HG03045 (cell line): ENCODE measurements around the gene PAK6.

Experiments
- ATAC-seq: cut with Tn5 transposase; IDR thresholded peaks from one replicate; pipeline ENCODE4 v1.9.1; 2021; ENCODE audit warnings: mild to moderate bottlenecking, moderate library complexity; ENCODE audit not compliant: unreplicated experiment

Gene PAK6

DNA sequence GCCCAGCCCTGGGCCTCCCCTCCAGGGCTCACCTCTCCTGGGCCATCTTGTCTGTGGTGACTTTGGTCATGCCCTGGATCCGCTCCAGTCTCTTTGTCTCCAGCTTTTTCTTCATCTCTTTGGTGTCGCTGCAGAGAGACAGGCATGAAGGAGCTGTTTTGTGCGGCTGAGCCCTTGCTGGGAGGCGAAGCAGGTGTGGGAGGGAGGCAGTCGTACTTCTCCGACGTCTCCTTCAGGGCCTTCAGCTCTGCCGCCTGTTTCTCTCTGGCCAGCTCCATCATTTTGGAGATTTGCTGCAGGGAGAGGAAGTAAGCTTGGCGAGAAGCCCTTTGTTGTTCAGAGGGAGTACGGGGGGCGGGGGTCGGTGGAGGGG, 51.7 kb downstream of the PAK6 start:
- no peak for ATAC-seq

DNA sequence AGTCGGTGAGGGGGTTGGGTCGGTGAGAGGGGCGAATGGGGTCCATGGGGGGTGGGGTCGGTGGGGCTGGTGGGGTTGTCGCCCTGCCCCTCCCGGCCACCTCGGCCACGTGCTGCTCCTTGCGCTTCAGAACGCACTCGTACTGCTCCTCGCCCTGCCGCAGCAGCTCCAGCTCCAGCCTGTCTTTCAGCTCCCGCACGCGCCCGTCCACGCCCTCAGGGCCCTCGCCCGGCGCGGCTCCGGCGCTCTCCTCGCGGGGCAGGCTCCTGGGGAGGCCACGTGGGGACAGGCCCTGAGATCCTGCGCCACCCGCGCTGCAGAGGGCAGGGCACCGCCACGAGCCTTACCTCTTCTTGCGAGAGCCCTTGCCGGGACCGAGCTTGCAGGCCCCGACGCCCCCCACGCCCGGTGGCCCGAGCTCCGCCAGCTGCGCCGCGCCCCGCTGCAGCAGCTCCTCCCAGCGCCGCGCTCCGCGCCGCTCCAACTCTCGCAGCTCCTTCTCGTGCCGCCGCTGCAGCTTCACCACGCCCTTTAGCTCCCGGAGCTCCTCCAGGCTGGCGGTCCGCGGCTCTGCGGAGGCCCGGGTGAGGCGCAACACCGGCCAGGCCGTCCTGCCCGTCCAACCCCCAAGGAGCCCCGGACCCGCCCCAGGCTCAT, 52.2 kb downstream of the PAK6 start:
- no peak for ATAC-seq

DNA sequence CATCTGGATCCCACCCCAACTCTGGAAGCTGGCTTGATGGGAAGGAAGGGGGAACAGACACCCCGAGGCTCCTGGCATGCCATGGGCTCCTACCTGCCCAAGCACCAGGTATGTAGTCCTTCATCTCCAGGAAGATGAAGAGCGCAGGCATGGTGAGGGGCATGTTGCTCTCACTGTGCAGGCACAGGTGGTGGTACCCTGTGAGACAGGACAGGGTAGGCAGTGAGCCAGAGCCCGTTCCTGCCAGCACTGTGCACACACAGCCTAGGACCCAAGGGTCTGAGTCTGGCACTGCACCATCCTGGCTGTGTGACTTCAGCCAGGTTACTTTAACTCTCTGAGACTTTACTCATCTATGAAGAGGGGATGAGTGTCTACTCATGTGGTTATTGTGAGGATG, 53.4 kb downstream of the PAK6 start:
- no peak for ATAC-seq

DNA sequence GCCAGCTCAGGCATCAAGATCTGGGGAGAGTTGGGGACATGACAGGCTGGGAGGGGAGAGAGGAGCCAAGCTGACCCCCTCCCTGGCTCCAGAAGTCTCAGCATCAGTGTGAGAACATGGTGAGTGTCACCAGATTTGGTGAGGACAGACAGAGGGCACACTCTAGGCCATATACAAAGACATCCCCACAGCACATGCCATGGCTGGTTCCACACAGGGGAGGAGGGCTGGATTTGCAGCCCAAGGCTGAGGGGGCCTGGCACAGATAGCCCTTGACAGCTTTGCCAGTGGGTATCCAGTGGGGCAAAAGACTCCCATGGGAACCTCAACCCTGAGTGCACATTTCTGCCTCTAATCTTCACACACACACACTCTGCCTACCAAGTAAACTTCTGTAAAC, 54.1 kb downstream of the PAK6 start:
- ATAC-seq, result no peak

DNA sequence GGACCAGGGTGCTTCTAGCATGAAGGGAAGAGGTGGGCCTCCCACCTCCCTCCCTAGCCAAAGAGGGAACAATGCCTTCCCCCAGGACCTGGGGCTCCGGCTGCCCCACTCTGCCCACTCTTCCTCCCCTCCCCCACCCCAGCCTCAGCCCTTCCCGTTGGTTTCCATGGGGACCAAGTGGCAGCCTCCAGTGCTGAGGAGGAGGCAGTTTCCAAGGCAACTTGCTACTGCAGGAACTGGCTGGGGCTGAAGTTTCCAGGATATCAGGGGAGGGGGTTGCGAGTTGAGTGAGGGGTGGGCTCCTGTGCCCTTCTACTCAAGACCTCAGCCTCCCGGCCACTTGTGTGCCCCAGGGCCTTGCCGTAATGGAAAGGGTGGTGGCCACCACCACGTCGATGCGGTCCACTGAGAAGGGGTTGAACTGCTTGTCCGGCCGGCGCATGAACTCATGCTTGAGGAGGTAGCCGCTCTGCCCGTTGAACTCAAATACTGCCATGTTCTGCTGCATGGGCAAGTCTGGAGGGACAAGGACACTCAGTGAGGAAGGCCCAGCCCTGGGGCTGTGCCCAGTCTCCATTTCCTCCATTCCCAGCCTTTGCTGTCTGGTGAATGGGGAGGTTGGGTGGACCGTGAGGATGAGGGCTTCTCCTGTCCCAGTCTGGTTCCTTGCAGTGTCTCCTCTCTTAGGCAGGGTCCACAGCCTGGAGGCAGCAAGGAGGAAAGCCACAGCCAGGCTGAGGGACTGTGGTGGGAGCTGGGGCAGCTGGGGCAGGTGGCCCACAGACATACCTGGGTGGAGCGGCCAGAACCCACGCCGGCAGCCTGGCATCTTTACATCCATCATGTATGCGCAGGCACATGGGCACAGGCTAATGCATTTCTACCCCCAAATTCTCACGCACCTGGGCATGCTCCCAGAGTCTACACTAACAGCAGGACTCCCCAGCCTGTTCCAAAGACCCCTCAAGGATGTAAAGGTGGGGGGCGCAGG, 55.3 kb downstream of the PAK6 start:
- ATAC-seq, result no peak

DNA sequence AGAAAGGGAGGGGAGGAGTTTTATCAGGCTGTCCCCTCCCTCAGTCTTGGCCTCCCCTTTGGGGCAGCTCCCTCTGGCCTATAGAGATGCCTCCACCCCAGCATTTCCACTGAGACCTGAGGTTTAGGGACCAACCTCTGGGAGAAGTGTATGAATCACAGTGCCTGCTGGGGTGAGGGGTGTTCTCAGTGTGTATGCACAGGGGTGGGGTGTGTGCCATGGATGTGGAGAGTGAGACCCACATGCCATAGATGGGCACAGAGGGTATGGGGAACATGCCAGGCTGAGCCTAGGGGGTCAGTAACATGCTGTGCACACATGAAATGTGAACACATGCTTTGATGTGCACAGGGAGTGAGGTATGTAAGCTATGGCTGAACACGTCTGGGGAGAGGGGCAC, 56.4 kb downstream of the PAK6 start:
- no peak for ATAC-seq

DNA sequence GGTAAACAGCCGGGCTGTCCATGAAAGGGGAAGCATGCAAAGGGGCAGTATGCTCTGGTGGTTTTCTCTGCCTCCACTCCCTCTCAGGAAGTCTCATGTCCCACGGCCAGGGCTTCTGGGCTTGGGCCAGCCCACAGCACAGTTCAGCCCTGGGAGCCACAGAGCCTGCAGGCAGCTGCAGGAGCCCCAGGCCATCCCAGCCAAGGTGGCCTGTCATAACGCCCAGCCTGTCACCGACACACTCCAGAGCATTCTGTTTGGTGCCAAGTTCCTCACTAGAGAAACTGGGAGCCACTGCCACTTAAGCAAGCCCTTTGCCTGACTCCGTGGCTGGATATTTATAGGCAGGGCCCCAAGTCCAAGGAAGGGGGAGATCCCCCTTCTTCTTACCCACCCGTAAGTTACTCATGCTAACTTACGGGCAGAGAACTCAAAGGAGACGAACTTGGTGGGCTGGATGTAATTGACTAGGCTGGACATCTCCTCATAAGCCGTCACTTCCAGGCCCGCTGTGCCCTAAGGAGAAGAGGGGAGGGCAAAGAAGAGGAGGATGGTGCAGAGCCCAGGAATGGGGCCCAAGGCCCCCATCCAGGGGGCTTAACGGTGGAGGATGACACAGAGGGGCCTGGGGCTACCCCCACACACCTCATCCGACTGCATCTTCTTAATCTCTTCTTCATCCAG, 57.2 kb downstream of the PAK6 start:
- ATAC-seq, result no peak

DNA sequence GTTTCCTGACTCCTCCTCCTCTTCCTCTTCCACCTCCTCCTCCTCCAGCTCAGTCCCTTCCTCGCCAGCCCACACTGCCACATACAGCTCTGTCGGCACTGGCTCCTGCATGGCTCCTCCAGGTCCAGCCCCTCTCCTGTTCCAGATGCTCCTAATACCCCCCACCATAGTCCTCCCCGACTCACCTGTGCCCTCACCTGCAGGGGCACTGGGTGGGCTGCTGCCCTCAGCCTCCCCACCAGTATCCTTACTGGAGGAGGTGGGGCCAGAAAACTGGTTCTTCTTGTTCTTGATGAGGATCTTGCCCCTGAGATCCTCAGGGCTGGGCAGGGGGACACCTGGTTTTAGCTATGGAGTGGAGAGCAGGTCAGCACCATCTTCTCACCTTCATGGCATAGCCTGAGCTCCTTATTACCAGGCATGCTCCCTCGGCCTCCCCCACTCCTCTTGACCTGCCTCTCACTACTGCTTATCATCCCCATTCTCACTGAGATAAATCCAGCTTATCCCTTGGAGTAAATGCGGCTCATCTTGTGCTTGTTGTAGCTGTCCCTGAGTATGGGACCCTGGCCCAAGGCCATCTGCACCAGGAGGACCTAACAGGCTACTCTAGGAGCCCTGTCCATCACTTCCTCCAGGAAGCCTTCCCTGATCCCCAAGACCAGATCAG, 57.8 kb downstream of the PAK6 start:
- no peak for ATAC-seq

DNA sequence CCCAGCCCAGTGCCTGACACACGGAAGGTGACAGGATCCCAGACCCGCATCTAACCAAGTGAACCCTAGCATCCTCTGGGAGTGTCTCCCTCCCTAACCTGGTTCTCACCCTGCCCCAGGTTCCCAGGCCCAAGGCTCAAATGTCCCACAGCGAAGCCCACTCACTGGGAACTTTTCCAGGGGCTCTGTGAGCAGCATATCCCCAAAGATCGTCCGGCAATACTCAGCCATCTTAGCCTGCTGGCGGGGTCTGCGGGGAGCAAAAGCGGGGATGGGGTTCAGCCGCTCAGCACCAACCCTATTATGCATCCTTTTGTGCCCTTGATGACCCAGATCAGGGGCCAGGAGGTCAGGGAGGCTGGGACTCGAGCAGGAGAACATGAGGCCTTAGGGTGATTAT, 58.5 kb downstream of the PAK6 start:
- ATAC-seq, result no peak

DNA sequence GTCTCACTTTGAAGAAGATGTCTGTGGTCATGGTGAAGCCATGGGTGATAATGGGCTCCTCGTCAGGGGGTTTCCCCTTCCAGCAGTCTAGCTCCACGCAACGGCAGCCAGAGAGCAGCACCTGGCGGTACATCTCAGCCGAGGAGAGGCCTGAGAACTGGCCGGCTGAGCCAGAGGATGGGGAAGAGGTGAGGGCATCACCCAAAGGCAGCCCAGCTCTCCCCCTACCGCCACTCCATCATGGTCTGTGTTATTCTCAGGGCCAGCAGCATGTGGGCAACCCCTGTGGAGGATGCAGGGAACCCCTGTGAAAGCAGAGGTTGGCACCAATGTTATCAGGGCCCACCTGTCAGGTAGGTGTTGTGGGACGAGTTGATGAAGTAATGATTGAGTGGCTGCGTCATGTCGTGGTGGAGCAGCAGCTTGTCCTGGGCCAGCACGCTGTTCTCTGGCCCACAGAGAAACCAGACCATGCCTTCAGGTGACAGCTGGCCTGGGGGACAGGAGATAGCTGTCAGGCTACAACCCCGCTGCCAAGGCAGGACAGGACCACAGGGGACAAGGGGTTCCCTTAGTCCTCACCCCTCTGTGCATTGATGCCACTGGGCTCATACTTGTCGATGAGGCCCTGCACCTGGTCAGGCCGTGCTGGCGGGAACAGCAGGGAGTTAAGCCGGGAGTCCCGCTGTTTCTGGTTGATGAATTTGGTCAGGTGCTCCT, 59.5 kb downstream of the PAK6 start:
- no peak for ATAC-seq

DNA sequence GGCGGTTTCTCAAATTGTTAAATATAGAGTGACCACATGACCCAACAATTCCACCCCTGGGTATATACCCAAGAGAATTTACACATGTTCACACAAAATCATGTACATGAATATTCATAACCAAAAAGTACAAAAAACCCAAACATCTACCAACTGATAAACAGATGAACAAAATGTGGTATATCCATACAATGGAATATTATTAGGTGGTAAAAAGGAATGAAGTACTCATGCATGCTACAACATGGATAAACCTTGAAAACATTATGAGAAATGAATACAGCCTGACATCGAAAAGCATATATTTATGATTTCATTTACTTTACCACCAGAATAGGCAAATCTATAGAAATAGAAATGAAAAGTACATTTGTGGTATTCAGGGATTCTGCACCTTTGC, 61.5 kb downstream of the PAK6 start:
- no peak for ATAC-seq

DNA sequence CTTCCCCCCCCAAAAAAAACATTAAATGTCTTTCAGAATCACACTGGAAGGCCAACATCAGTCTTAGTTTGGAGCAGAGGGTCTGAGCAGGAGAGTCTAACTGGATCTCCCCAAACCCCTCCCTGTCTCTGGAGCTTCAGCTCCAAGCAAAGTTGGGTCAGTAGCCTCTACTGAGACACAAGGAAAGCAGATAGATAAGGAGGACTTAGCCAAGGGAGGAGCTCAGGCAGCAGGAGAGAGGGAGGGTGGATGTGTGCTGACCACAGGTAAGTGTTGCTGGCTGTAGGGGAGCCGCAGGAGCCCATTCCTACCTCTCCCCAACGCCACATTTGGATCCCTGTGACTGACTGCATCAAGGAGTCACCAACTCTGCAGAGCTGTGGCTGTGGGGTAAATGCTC, 61.9 kb downstream of the PAK6 start:
- ATAC-seq, result no peak

DNA sequence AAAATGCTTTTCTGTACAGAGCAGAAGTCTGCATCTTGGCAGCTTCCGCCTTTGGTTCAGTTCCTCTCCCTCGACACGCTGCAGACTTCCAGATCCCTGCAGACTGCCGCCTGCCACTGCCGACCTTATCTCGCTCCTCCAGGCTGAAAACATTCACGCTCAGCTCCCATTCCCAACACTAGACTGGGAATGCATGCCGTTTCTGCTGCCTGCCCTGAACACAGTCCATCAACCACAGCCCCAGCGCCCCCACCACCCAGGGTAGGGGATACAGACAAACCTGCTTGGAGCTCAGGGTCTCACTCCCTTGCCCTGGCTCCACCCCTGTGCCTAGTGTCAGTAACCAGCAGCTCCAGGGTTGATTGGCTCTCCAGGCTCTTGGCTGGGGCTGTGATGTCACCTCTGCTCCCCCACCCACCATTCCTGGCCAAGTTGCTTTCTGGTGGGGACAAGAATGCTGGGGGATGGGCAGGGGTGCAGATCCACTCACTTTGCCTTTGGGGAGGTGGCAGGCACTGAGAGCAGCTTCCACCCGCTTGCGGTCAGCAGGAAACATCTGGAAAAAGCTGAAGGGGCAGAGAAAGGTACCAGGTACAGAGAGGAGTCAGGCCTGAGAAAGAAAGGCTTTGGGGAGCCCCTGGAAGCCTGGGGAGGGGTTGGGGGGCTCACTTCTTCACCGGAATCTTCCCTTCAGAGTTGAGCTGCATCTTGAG, 62.8 kb downstream of the PAK6 start:
- no peak for ATAC-seq

DNA sequence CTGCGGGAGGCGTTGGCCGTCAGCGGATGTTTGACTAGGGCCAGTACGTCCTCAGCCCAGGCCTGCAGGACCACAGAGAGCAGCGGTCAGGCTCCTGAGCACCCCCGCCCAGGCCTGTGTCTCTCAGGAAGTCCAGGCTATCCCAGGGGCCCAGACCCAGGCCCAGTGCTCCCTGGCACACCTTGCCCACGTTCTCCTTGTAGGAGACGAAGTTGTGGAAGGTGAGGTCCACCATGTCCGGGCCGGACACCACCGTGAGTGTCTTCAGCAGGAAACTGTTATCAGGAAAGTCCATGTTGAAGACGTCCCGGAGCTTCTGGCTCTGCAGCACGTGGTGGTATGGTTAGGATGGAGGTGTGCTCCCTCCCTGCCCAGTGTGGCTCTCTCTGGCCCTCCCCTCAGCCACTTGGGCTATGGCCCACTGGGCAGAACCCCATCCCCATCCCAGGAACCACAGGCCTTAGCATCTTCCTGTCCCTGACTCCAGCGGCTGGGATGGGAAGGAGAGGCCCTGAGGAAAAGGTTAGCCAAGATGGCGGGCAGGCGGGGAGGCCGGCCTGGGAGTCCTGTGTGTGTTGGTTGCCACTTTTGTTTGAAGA, 63.5 kb downstream of the PAK6 start:
- ATAC-seq, result no peak

DNA sequence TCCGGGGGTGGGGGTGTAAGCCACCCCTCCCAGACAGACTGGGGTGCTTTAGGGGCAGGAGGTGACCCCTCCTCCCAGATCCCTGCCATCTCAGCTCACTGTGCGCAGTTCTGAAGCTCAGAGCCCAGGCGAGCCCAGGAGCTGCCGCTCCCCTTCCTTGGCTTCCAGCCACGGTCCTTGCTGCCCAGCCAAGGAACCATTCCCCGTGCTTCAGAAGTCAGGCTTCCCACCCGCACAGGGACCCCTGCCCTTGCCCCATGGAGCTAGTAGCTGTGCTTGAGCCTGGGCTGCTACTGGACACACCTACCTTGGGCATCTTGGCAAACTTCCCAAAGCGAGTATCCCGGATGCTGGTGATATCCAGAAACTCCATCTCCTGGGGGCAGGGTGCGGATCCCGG, 64.1 kb downstream of the PAK6 start:
- no peak for ATAC-seq

DNA sequence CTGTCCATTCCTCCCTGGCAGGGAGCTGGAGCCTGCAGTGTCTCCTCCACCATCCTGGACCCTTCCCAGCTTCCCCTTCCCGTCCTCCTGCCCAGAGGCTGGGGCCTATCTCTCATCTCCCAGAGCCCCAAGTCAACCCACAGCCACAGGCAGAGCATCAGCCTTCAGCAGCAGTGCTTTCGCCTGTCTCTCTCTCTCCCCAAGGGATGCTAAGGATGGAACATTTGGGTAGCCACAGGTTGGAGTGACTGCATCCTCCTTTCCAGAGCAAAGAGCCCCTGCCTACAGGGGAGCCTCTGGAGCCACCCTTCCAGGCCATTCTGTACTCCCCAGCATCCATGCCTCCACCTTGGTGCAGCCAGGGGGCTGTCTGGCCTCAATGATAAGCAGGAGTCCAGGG, 64.7 kb downstream of the PAK6 start:
- ATAC-seq, result no peak

DNA sequence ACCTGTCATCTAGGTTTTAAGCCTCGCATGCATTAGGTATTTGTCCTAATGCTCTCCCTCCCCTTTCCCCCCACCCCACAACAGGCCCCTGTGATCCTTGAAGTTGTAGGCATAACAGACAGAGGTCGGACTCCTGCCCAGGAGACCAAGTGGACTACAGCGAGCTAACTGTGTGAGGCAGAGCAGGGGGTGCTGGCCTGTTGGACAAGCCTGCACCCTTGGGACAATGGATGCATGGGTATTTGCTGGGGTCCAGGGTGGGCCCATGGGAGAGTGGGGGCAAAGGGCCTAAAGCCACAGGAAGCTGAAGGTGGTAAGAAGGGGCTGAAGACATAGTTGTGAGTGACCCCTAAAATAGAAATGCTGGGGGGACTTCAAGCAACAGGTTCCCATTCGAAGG, 66.4 kb downstream of the PAK6 start:
- no peak for ATAC-seq

DNA sequence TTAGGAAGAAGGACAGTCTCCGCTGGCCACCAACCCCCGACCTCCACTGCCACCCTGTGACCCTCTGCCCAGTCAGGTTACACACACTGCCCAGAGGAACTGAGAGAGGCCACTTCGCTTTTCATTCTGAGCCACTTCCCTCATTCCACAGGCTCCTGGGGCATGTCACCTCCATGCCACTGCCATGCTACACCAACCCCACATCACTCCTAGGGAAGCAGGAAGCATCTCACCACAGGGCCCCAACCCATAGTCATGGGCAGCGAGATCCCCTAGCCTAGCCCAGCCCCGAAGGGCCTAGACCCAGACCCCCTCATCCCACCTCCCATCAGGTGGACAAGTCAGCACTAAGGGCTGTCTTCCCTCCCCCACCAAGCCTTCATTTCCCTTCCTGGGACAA, 67.5 kb downstream of the PAK6 start:
- ATAC-seq, result no peak

DNA sequence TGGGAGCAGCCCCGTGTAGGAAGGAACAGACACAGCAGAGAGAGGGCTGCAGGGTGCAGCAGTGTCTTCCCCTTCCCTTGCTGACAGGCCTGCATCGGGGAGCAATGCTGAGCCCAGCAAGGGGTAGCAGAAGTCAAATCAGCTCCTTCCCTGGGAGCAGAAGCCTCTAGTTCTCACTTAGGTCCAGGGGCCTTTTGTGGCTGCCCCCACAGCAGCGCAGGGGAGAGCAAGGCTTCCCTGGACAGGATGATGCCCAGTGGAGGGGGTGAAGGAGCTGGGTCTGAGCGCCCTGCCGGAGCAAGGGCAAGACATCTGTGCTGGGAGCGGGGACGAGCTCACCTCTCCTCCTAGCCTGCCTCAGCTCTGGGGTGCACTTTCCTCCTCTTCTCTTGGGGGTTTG, 68.0 kb downstream of the PAK6 start:
- no peak for ATAC-seq
